ENCODE data around the gene DGCR2. TPM values are rescaled to one million over a fixed set of nuclear protein-coding genes. Genes with fewer than 3 reads are reported as not detected.

The DGCR2 gene
- total and polyA plus RNA-seq, 11 donors = 26.0 to 53.3 (median 41.2) TPM

DNA sequence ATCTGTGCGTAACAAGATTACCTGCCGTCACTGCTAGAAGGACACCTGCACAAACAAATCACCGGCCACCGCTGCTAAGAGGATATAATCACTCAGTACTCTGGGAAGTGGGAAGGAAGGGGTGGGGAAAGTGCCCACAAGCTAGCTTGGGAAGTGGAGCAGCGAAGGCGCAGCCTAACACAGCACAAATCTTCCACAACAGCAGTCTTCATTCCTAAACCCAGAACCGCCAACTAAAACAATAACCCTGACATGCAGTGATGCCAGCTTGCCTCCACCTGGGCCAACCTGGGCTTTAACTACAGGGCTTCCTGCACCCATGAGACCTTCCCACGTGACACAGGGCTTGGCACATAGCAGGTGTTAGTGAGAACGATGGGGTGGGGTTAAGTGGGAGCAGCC is 5.1 kb downstream of the DGCR2 start:
- peaks cover 0 to 10% (median 0%) of the 10 kb centered on the region in 9 donors for H3K36me3 ChIP-seq

DNA sequence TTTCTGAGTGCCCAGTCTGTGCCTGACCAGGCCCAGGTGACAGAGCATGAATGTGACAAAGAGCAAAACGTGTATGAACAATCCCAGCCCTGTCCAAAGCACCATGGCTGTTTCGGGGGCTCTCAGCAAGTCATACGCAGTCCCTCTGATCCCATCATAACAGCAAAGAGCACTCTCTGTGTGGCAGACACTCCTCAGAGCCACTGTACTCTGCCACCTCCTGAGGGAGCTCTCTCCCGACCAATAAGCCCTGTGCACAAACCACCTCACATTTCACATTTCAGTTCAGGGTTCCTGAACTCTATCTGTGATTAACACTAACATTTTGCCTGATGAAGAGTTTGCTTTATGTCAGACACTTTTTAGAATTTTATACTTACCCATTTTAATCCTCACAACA is 6.6 kb downstream of the DGCR2 start:
- Histone ChIP-seq H3K4me1 (peaks cover 9 to 81% (median 58%) of the 10 kb centered on the region in 12 donors), H3K27me3 (no peaks in the 10 kb centered on the region), H3K36me3 (peaks cover 0 to 10% (median 0%) of the 10 kb centered on the region in 9 donors), H3K27ac (no peak overlapping the region), H3K9me3 (no peaks in the 10 kb centered on the region), H3K4me3 (no peak overlapping the region)
- 47 to 71% (median 62%) methylated on average over 2 to 4 of the region's 4 CpGs for WGBS, 4 donors
- intact Hi-C loops (cut with DNase I) = loop anchor here in 1 of 10 donors (10.0 kb wide), 1 partner anchor 61 kb away; no protein-coding TSS in a partner anchor
- ATAC-seq = peak in 2 of 4 donors; percentile 27 to 58
- peak in 1 of 5 donors; percentile 16 for DNase-seq
- no peak for TF ChIP-seq POLR2A (IDR thresholded peaks at IDR 0.05)
- no peak for TF ChIP-seq CTCF (IDR thresholded peaks at IDR 0.05)

More for the DNA sequence above, 5.1 kb downstream of the DGCR2 start:
- TF ChIP-seq POLR2A (IDR thresholded peaks at IDR 0.05) = no peak
- TF ChIP-seq CTCF (IDR thresholded peaks at IDR 0.05) = no peak
- 71 to 83% (median 75%) methylated on average over 9 of the region's 9 CpGs for WGBS, 4 donors
- DNase-seq (peak in 1 of 5 donors; percentile 9), ATAC-seq (no peak)
- no peaks in the 10 kb centered on the region for H3K27me3 ChIP-seq
- H3K4me1 ChIP-seq = peaks cover 9 to 82% (median 66%) of the 10 kb centered on the region in 12 donors
- no peak overlapping the region for H3K27ac ChIP-seq
- intact Hi-C loops (cut with DNase I) = loop anchor here in 1 of 10 donors (10.0 kb wide), 1 partner anchor 62 kb away; no protein-coding TSS in a partner anchor
- H3K9me3 ChIP-seq = no peaks in the 10 kb centered on the region
- H3K4me3 ChIP-seq = no peak overlapping the region

DNA sequence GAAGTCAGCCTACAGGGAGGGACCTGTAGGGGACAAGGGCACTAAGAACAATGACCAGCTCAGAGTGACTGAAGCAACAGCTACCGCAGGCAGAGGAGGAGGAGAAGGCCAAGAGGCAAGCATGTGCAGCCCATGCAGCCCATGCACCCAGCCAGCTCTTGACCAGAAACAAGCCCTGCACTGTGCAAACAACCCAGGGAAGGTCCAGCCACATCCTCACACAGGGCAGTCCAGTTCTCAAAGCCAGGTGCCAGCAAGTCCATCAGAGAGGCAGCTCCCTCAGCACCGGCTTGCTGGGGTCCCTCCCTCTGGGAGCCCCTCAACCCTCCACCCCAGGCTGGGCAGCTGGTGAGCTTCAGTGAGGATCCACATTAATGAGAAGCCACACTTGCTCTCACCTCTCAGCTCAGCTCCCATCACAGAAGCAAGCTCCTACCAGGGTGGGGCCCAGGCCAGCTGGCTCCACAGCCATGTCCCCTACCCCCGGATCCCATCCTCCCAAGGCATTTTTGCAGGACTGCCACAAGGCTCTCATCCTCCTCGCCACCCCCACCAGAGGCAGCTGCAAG is 7.1 kb downstream of the DGCR2 start:
- peaks cover 0 to 10% (median 0%) of the 10 kb centered on the region in 9 donors for H3K36me3 ChIP-seq
- no peak for TF ChIP-seq POLR2A (IDR thresholded peaks at IDR 0.05)
- no peak for TF ChIP-seq CTCF (IDR thresholded peaks at IDR 0.05)
- 65 to 88% (median 71%) methylated on average over 3 to 4 of the region's 4 CpGs for WGBS, 4 donors
- DNase-seq (peak in 1 of 5 donors; percentile 25), ATAC-seq (peak in 3 of 4 donors; percentile 19 to 57 (median 29))
- intact Hi-C loops (cut with DNase I) = loop anchor here in 1 of 10 donors (10.0 kb wide), 1 partner anchor 60 kb away; no protein-coding TSS in a partner anchor
- no peaks in the 10 kb centered on the region for H3K9me3 ChIP-seq
- no peaks in the 10 kb centered on the region for H3K27me3 ChIP-seq
- peaks cover 9 to 79% (median 55%) of the 10 kb centered on the region in 12 donors for H3K4me1 ChIP-seq
- no peak overlapping the region for H3K27ac ChIP-seq
- no peak overlapping the region for H3K4me3 ChIP-seq

DNA sequence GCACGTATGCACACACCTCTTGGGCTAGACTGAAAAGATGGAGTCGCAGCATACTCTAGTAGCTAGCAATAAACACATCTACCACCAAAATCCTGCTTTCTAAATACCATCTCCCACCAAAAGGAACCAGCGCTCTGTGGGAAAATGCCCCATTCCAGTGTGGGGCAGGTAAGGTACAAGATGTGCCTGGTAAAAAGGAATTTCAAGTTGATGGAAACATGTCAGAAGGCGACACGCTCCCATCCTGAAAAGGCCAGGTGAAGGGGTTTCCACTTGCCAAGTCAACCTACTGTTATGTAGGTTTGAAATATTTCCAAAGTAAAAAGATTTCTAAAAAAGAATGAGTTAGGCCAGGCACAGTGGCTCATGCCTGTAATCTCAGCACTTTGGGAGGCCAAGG is 8.8 kb downstream of the DGCR2 start:
- Histone ChIP-seq H3K4me3 (no peak overlapping the region), H3K4me1 (peaks cover 11 to 77% (median 53%) of the 10 kb centered on the region in 12 donors), H3K27ac (no peak overlapping the region), H3K9me3 (no peaks in the 10 kb centered on the region), H3K36me3 (peaks cover 0 to 10% (median 0%) of the 10 kb centered on the region in 9 donors), H3K27me3 (no peaks in the 10 kb centered on the region)
- 95 to 99% (median 97%) methylated on average over 5 of the region's 5 CpGs for WGBS, 4 donors
- no peak for ATAC-seq
- no peak for TF ChIP-seq POLR2A (IDR thresholded peaks at IDR 0.05)
- TF ChIP-seq CTCF (IDR thresholded peaks at IDR 0.05) = no peak
- intact Hi-C loops (cut with DNase I) = loop anchor here in 1 of 10 donors (10.0 kb wide), 1 partner anchor 59 kb away; no protein-coding TSS in a partner anchor
- DNase-seq = no peak

Data from heart left ventricle (tissue), 16 donors.